ENCODE results near the gene B3GNT9. TPM values are rescaled to one million over a fixed set of nuclear protein-coding genes. Genes with fewer than 3 reads are reported as not detected.

The B3GNT9 gene
- polyA plus RNA-seq, 1 donor from 2014 or later: not detected

- no peaks in the 10 kb centered on the region for H3K9me2 ChIP-seq (ENCODE audit: insufficient read depth, low read length)
- H3K27me3 ChIP-seq (ENCODE audit: insufficient read depth, low read depth, low read length): peaks cover 76% of the 10 kb centered on the region
- H3F3A ChIP-seq (ENCODE audit: insufficient read depth, low read length, poor library complexity, severe bottlenecking): no peaks in the 10 kb centered on the region
- H3K4me3 ChIP-seq (ENCODE audit: low read length): peak overlapping the region; percentile 63
- H3K9me3 ChIP-seq (ENCODE audit: low read length): no peaks in the 10 kb centered on the region
- H3K36me3 ChIP-seq (ENCODE audit: insufficient read depth, low read length): no peaks in the 10 kb centered on the region
- H3K4me2 ChIP-seq (ENCODE audit: low read length): peak overlapping the region; percentile 30
- H4K20me1 ChIP-seq (ENCODE audit: insufficient read depth): peaks cover 20% of the 10 kb centered on the region
- peak overlapping the region; percentile 38 for H3K9ac ChIP-seq (ENCODE audit: low read length)
- no peak for TF ChIP-seq EZH2 (IDR thresholded peaks at IDR 0.05; ENCODE audit: borderline replicate concordance, insufficient read depth, low read length, poor library complexity, severe bottlenecking)
- TF ChIP-seq EP300 (conservative IDR thresholded peaks at IDR 0.05; ENCODE audit: poor library complexity, severe bottlenecking): no peak
- TF ChIP-seq RAD21 (conservative IDR thresholded peaks at IDR 0.05): no peak
- TF ChIP-seq TAF1 (IDR thresholded peaks at IDR 0.05; ENCODE audit: low read depth): no peak
- peak; percentile 23 for TF ChIP-seq SMC3 (conservative IDR thresholded peaks at IDR 0.05; ENCODE audit: poor library complexity)
- no peak for TF ChIP-seq POLR2AphosphoS5 (IDR thresholded peaks at IDR 0.05)
- TF ChIP-seq MXI1 (conservative IDR thresholded peaks at IDR 0.05; ENCODE audit: poor library complexity, severe bottlenecking): peak; percentile 30
- peak; percentile 52 for TF ChIP-seq CTCF (IDR thresholded peaks at IDR 0.05; ENCODE audit: poor library complexity, severe bottlenecking)
- H3K79me2 ChIP-seq (replicated peaks; ENCODE audit: insufficient read depth, low read length): no peaks in the 10 kb centered on the region
- no peak overlapping the region for H3K27ac ChIP-seq (ENCODE audit: low read length)
- no peak overlapping the region for H2AFZ ChIP-seq (ENCODE audit: low read depth, low read length)
Observed at GRCh38 chr16:67173808-67174705, 23.3 kb upstream of the B3GNT9 start.

DNA sequence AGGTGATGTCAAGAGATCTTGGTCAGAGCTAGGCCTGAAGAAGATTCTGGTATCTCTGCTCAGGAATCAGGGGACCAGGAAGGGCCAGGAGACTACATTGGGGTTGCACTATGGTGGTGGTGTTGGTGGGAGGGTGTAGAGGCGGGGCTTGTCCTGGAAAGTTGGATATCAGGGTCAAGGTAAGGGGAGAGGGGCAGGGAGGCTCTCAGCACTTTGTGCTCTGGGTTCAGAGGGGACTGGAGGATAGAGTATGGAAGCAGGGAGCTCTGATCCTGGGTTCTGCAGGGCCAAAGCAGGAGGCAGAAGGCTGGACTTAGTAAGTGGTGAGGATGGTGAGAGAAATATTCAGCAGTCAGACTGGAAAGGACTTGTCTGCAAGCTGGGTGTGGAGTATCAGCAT, 22.5 kb upstream of the B3GNT9 start:
- Histone ChIP-seq H3K9me2 (ENCODE audit: insufficient read depth, low read length) (no peaks in the 10 kb centered on the region), H3K79me2 (replicated peaks; ENCODE audit: insufficient read depth, low read length) (no peaks in the 10 kb centered on the region), H3K9ac (ENCODE audit: low read length) (no peak overlapping the region), H2AFZ (ENCODE audit: low read depth, low read length) (no peak overlapping the region), H3K36me3 (ENCODE audit: insufficient read depth, low read length) (no peaks in the 10 kb centered on the region), H3K27me3 (ENCODE audit: insufficient read depth, low read depth, low read length) (peaks cover 76% of the 10 kb centered on the region), H3K9me3 (ENCODE audit: low read length) (no peaks in the 10 kb centered on the region), H3K27ac (ENCODE audit: low read length) (no peak overlapping the region), H3F3A (ENCODE audit: insufficient read depth, low read length, poor library complexity, severe bottlenecking) (no peaks in the 10 kb centered on the region), H4K20me1 (ENCODE audit: insufficient read depth) (peaks cover 19% of the 10 kb centered on the region), H3K4me3 (ENCODE audit: low read length) (peak overlapping the region; percentile 63), H3K4me2 (ENCODE audit: low read length) (no peak overlapping the region)
- TF ChIP-seq EZH2 (IDR thresholded peaks at IDR 0.05; ENCODE audit: borderline replicate concordance, insufficient read depth, low read length, poor library complexity, severe bottlenecking): no peak
- no peak for TF ChIP-seq MXI1 (conservative IDR thresholded peaks at IDR 0.05; ENCODE audit: poor library complexity, severe bottlenecking)
- TF ChIP-seq TAF1 (IDR thresholded peaks at IDR 0.05; ENCODE audit: low read depth): no peak
- no peak for TF ChIP-seq CTCF (IDR thresholded peaks at IDR 0.05; ENCODE audit: poor library complexity, severe bottlenecking)
- no peak for TF ChIP-seq SMC3 (conservative IDR thresholded peaks at IDR 0.05; ENCODE audit: poor library complexity)
- TF ChIP-seq REST (IDR thresholded peaks at IDR 0.05; ENCODE audit: borderline replicate concordance): no peak
- no peak for TF ChIP-seq EP300 (conservative IDR thresholded peaks at IDR 0.05; ENCODE audit: poor library complexity, severe bottlenecking)
- TF ChIP-seq RAD21 (conservative IDR thresholded peaks at IDR 0.05): no peak
- no peak for TF ChIP-seq POLR2AphosphoS5 (IDR thresholded peaks at IDR 0.05)

Data from neural cell (in vitro differentiated cells).